ENCODE results near the gene SPC24.
"Not testable (repeated sequence)": the region's sequence is repeated elsewhere in the genome, so short reads cannot be mapped to it uniquely, and the experiment has no call there.

The SPC24 gene

DNA sequence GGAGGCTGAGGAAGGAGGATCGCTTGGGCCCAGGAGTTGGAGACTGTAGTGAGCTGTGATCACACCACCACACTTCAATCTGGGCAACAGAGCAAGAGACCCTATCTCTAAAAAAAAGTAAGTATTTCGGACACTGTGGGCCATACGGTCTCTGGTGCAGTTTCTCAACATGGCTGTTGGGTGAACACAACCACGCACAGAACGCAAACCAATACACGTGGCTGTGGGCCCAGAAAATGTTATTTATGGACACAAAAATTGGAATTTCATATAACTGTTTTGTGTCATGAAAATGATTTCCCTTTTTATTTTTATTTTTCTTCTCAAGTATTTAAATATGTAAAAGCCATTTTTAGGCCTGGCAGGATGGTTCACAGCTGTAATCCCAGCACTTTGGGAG, 46.8 kb downstream of the SPC24 start:
- no peak for DNase-seq (ENCODE audit: low read depth, low spot score)
- no peak overlapping the region for H3K4me3 ChIP-seq (ENCODE audit: low read depth, low read length)
- ChIA-PET POLR2A (no interaction called here), CTCF (interaction anchor here (0.9 to 6.8 kb wide), 2 partner anchors 17 to 73 kb away, joined by 4 to 62 read pairs; no protein-coding TSS in a partner anchor)
- TF ChIP-seq, protein P1, sequence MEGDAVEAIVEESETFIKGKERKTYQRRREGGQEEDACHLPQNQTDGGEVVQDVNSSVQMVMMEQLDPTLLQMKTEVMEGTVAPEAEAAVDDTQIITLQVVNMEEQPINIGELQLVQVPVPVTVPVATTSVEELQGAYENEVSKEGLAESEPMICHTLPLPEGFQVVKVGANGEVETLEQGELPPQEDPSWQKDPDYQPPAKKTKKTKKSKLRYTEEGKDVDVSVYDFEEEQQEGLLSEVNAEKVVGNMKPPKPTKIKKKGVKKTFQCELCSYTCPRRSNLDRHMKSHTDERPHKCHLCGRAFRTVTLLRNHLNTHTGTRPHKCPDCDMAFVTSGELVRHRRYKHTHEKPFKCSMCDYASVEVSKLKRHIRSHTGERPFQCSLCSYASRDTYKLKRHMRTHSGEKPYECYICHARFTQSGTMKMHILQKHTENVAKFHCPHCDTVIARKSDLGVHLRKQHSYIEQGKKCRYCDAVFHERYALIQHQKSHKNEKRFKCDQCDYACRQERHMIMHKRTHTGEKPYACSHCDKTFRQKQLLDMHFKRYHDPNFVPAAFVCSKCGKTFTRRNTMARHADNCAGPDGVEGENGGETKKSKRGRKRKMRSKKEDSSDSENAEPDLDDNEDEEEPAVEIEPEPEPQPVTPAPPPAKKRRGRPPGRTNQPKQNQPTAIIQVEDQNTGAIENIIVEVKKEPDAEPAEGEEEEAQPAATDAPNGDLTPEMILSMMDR (IDR thresholded peaks at IDR 0.05; ENCODE audit: insufficient read depth, low read length, missing control alignments): no peak

DNA sequence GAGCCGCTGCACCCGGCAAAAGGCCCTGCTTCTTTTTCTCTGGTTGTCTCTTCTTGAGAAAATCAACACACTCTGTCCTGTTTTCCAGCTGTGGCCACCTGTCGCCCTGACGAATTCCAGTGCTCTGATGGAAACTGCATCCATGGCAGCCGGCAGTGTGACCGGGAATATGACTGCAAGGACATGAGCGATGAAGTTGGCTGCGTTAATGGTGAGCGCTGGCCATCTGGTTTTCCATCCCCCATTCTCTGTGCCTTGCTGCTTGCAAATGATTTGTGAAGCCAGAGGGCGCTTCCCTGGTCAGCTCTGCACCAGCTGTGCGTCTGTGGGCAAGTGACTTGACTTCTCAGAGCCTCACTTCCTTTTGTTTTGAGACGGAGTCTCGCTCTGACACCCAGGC, 49.1 kb downstream of the SPC24 start:
- TF ChIP-seq, protein P1 (IDR thresholded peaks at IDR 0.05; ENCODE audit: insufficient read depth, low read length, missing control alignments): no peak
- POLR2A ChIA-PET: no interaction called here
- DNase-seq (ENCODE audit: low read depth, low spot score): no peak
- CTCF ChIA-PET: interaction anchor here (6.8 kb wide), 1 partner anchor 19 kb away, joined by 62 read pairs; no protein-coding TSS in a partner anchor
- H3K4me3 ChIP-seq (ENCODE audit: low read depth, low read length): no peak overlapping the region

DNA sequence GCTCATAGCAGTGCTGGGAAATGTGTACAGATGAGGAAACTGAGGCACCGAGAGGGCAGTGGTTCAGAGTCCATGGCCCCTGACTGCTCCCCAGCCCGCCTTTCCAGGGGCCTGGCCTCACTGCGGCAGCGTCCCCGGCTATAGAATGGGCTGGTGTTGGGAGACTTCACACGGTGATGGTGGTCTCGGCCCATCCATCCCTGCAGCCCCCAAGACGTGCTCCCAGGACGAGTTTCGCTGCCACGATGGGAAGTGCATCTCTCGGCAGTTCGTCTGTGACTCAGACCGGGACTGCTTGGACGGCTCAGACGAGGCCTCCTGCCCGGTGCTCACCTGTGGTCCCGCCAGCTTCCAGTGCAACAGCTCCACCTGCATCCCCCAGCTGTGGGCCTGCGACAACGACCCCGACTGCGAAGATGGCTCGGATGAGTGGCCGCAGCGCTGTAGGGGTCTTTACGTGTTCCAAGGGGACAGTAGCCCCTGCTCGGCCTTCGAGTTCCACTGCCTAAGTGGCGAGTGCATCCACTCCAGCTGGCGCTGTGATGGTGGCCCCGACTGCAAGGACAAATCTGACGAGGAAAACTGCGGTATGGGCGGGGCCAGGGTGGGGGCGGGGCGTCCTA, 50.5 kb downstream of the SPC24 start:
- no peak overlapping the region for H3K4me3 ChIP-seq (ENCODE audit: low read depth, low read length)
- ChIA-PET POLR2A (interaction anchor here (0.6 kb wide), 2 partner anchors 38 to 59 kb away, joined by 3 read pairs; no protein-coding TSS in a partner anchor), CTCF (interaction anchor here (0.7 to 1.9 kb wide), 5 partner anchors 21 to 169 kb away, joined by 3 to 9 read pairs (median 4); no protein-coding TSS in a partner anchor)
- no peak for DNase-seq (ENCODE audit: low read depth, low spot score)
- TF ChIP-seq, protein P1 (IDR thresholded peaks at IDR 0.05; ENCODE audit: insufficient read depth, low read length, missing control alignments): no peak

DNA sequence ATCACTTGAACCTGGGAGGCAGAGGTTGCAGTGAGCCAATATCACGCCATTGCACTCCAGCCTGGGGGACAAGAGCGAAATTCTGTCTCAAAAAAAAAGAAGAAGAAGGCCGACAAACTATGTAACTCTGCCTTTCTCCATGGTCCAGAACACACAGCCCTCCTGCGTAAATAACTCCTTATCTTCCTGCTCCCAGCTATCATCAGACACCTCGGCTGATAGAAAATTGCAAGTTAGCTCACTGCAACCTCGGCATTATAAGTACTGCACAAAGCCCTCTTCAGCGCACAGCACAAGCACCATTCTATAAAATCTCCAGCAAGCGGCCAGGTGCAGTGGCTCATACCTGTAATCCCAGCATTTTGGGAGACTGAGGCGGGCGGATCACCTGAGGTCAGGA, 51.9 kb downstream of the SPC24 start:
- H3K4me3 ChIP-seq (ENCODE audit: low read depth, low read length); DNase-seq (ENCODE audit: low read depth, low spot score); POLR2A ChIA-PET: not testable (repeated sequence)
- CTCF ChIA-PET: interaction anchor here (1.4 to 1.9 kb wide), 3 partner anchors 22 to 168 kb away, joined by 3 to 9 read pairs (median 6); no protein-coding TSS in a partner anchor

DNA sequence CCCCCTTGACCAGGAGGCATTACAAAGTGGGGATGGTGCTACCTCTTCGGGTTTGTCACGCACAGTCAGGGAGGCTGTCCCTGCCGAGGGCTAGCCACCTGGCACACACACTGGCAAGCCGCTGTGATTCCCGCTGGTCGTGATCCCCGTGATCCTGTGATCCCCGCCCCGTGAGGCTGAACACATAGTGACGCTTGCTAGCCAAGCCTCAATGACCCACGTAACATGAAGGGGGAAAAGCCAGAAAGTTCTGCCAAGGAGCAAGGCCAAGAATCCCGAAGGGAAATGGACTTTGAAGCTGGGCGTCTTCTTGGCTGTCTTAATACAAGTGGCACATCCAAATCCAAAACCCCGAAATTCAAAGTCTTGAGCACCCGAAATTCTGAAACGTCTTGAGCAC, 52.6 kb downstream of the SPC24 start:
- TF ChIP-seq, protein P1 (IDR thresholded peaks at IDR 0.05; ENCODE audit: insufficient read depth, low read length, missing control alignments): no peak
- POLR2A ChIA-PET: no interaction called here
- CTCF ChIA-PET: interaction anchor here (1.4 to 1.9 kb wide), 2 partner anchors 23 to 67 kb away, joined by 6 to 9 read pairs; no protein-coding TSS in a partner anchor
- DNase-seq (ENCODE audit: low read depth, low spot score): no peak
- H3K4me3 ChIP-seq (ENCODE audit: low read depth, low read length): no peak overlapping the region

DNA sequence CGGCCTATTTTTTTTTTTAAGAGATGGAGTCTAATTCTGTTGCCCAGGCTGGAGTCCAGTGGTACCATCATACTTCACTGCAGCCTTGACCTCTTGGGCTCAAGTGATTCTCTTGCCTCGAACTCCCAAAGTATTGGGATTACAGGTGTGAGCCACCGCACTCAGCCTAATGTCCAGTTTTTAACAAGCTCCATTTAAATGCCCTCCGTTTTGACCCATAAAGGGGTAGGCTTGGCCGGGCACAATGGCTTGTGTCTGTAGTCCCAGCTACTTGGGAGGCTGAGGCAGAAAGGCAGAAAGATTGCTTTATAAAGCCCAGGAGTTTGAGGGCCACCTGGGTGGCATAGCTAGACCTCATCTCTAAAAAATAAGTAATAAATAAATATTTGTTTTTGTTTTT, 54.5 kb downstream of the SPC24 start:
- no peak for DNase-seq (ENCODE audit: low read depth, low spot score)
- ChIA-PET POLR2A (no interaction called here), CTCF (interaction anchor here (1.6 to 3.2 kb wide), 2 partner anchors 25 to 65 kb away, joined by 5 to 18 read pairs; no protein-coding TSS in a partner anchor)
- TF ChIP-seq, protein P1 (IDR thresholded peaks at IDR 0.05; ENCODE audit: insufficient read depth, low read length, missing control alignments): no peak
- H3K4me3 ChIP-seq (ENCODE audit: low read depth, low read length): no peak overlapping the region
